CD4-positive, alpha-beta T cell (primary cell): ENCODE measurements around the gene EML2. TPM values are rescaled to one million over a fixed set of nuclear protein-coding genes. Genes with fewer than 3 reads are reported as not detected.

Source experiments
- ATAC-seq: fragments of 200-7000 bp; cut with Tn5 transposase; one replicate; pipeline ENCODE4 v1.10.0; 2022; ENCODE audit warnings: mild to moderate bottlenecking; ENCODE audit not compliant: poor library complexity
- CTCF ChIA-PET: fragments of 350-600 bp; sonication (Branson Sonifier 250); formaldehyde crosslinking; loops from one replicate; lab custom pipeline; 2021; ENCODE audit warnings: antibody characterized with exemption, inconsistent platforms; lab: Charles Lee
- POLR2A ChIA-PET: fragments of 350-600 bp; sonication (Branson Sonifier 250); formaldehyde crosslinking; loops from one replicate; lab custom pipeline; 2021; ENCODE audit warnings: antibody characterized with exemption, inconsistent platforms; lab: Charles Lee
- DNase-seq, 14 experiments: peaks; one replicate each; pipeline ENCODE4 v3.0.0-alpha.2; 2013 to 2020; ENCODE audit warnings: mixed read lengths in 2 of 14
- H3K27ac ChIP-seq, 2 donors: one replicate each; pipeline versions ENCODE4 v1.5.1 to v1.7.0; 2013; ENCODE audit warnings: low read length in 2 of 2, low read depth in 1 of 2, mild to moderate bottlenecking in 1 of 2
- H3K27me3 ChIP-seq, 2 experiments: 1 replicate in 1 of 2; 2 replicates in 1 of 2; pipeline versions ENCODE4 v1.6.1 to v1.7.0; 2013; ENCODE audit warnings: low read length in 2 of 2, control low read depth in 1 of 2, mild to moderate bottlenecking in 1 of 2, moderate library complexity in 1 of 2; ENCODE audit not compliant: insufficient read depth in 2 of 2, control insufficient read depth in 1 of 2
- H3K36me3 ChIP-seq: one replicate; pipeline ENCODE4 v1.6.1; 2013; ENCODE audit warnings: low read length, control low read depth; ENCODE audit not compliant: insufficient read depth
- H3K4me1 ChIP-seq: one replicate; pipeline ENCODE4 v1.6.1; 2013; ENCODE audit warnings: low read length, control low read depth; ENCODE audit not compliant: insufficient read depth
- H3K4me3 ChIP-seq: one replicate; pipeline ENCODE4 v1.5.1; 2013; ENCODE audit warnings: mild to moderate bottlenecking, low read length, moderate library complexity
- H3K9me3 ChIP-seq, 2 experiments: 1 replicate in 1 of 2; 2 replicates in 1 of 2; pipeline versions ENCODE4 v1.6.1 to v1.7.0; 2013; ENCODE audit warnings: low read length in 2 of 2, mild to moderate bottlenecking in 2 of 2, control low read depth in 1 of 2, moderate library complexity in 1 of 2; ENCODE audit not compliant: control insufficient read depth in 1 of 2, insufficient read depth in 1 of 2
- H3K27ac Mint-ChIP-seq: one replicate; pipeline ENCODE4 v1.8.0; 2020; ENCODE audit warnings: mixed read lengths
- H3K27me3 Mint-ChIP-seq: one replicate; pipeline ENCODE4 v1.8.0; 2021; ENCODE audit warnings: mixed read lengths
- H3K36me3 Mint-ChIP-seq: one replicate; pipeline ENCODE4 v1.8.0; 2021; ENCODE audit warnings: low read depth, mixed read lengths
- H3K4me1 Mint-ChIP-seq: one replicate; pipeline ENCODE4 v1.8.0; 2021; ENCODE audit warnings: low read depth, mixed read lengths
- H3K4me3 Mint-ChIP-seq: one replicate; pipeline ENCODE4 v1.8.0; 2020; ENCODE audit warnings: mild to moderate bottlenecking, mixed read lengths
- H3K9me3 Mint-ChIP-seq: one replicate; pipeline ENCODE4 v1.8.0; 2020; ENCODE audit warnings: mixed read lengths
- CTCF ChIP-seq: fragments of 200-600 bp; IDR thresholded peaks from one replicate; pipeline ENCODE4 v1.8.0; 2022; ENCODE audit warnings: antibody characterized with exemption, mild to moderate bottlenecking
- intact Hi-C, 2 experiments: fragments of 100-400 bp; cut with DNase I in 1 of 2; cut with micrococcal nuclease in 1 of 2; formaldehyde crosslinking; loops; one replicate each; pipeline versions ENCODE4 v1.15.1 to v1.9.0; 2023 to 2025; cut with DNase I, micrococcal nuclease
- total RNA-seq, 174 experiments: library from RNA in 2 of 174; stranded (reverse) in 2 of 174; gene quantifications; one replicate each; pipeline ENCODE4 v1.2.3 and lab custom pipeline; 2021 to 2026

The EML2 gene
- total RNA-seq, 2 experiments from 2014 or later, result 29.2 to 30.4 TPM

- peaks cover 44% of the 10 kb centered on the region for H3K4me1 Mint-ChIP-seq
- Histone ChIP-seq H3K4me1 (peaks cover 51% of the 10 kb centered on the region), H3K27me3 (no peaks in the 10 kb centered on the region), H3K9me3 (no peaks in the 10 kb centered on the region), H3K4me3 (peak overlapping the region; percentile 51), H3K36me3 (no peaks in the 10 kb centered on the region), H3K27ac (no peak overlapping the region)
- no peaks in the 10 kb centered on the region for H3K36me3 Mint-ChIP-seq
- no peaks in the 10 kb centered on the region for H3K9me3 Mint-ChIP-seq
- DNase-seq (peak; percentile 51 to 90 (median 64)), ATAC-seq (peak; percentile 65)
- ChIA-PET CTCF (interaction anchor here (0.8 to 1.9 kb wide), 4 partner anchors 36 to 206 kb away, joined by 3 to 8 read pairs (median 4); partner anchors contain the start of gene QPCTL), POLR2A (interaction anchor here (0.7 to 1.3 kb wide), 10 partner anchors 23 to 257 kb away, joined by 3 to 4 read pairs (median 4); partner anchors contain the start of genes DMWD, GIPR, GPR4 and MYPOP)
- peak overlapping the region; percentile 79 for H3K27ac Mint-ChIP-seq
- TF ChIP-seq CTCF, result no peak
- H3K27me3 Mint-ChIP-seq, result no peaks in the 10 kb centered on the region
- intact Hi-C loops, result no loop called here
- peak overlapping the region; percentile 86 for H3K4me3 Mint-ChIP-seq
These were observed 6.6 kb upstream of the EML2 start for GRCh38 chr19:45645631-45646344.

GRCh38 chr19:45645068-45645630 is 6.0 kb upstream of the EML2 start:
- peak overlapping the region; percentile 86 for H3K4me3 Mint-ChIP-seq
- Histone ChIP-seq H3K9me3 (no peaks in the 10 kb centered on the region), H3K36me3 (no peaks in the 10 kb centered on the region), H3K4me1 (peaks cover 56% of the 10 kb centered on the region), H3K27me3 (no peaks in the 10 kb centered on the region), H3K4me3 (peak overlapping the region; percentile 51), H3K27ac (no peak overlapping the region)
- intact Hi-C loops, result no loop called here
- peak overlapping the region; percentile 79 for H3K27ac Mint-ChIP-seq
- DNase-seq (no peak), ATAC-seq (no peak)
- H3K27me3 Mint-ChIP-seq, result no peaks in the 10 kb centered on the region
- TF ChIP-seq CTCF, result no peak
- ChIA-PET POLR2A (interaction anchor here (0.7 to 1.3 kb wide), 10 partner anchors 23 to 258 kb away, joined by 3 to 4 read pairs (median 4); partner anchors contain the start of genes DMWD, GIPR, GPR4 and MYPOP), CTCF (interaction anchor here (0.8 to 1.9 kb wide), 4 partner anchors 37 to 206 kb away, joined by 3 to 8 read pairs (median 4); partner anchors contain the start of gene QPCTL)
- H3K36me3 Mint-ChIP-seq, result no peaks in the 10 kb centered on the region
- no peaks in the 10 kb centered on the region for H3K9me3 Mint-ChIP-seq
- peaks cover 47% of the 10 kb centered on the region for H3K4me1 Mint-ChIP-seq

GRCh38 chr19:45643927-45644771 is 5.0 kb upstream of the EML2 start:
- ATAC-seq, result no peak
- H3K36me3 Mint-ChIP-seq, result no peaks in the 10 kb centered on the region

More at GRCh38 chr19:45643927-45644771, 5.0 kb upstream of the EML2 start:
- POLR2A ChIA-PET, result interaction anchor here (1.1 kb wide), 1 partner anchor 148 kb away, joined by 3 read pairs; the partner anchor contains the start of gene RTN2
- intact Hi-C loops, result loop anchor here (1.0 to 5.0 kb wide), 7 partner anchors 37 to 217 kb away; partner anchors contain the start of genes QPCTL (in 1 of the 2), SNRPD2 (in 1 of the 2) and VASP (in 1 of the 2)
- no peak overlapping the region for H3K27ac Mint-ChIP-seq
- Histone ChIP-seq H3K27ac (no peak overlapping the region), H3K27me3 (no peaks in the 10 kb centered on the region), H3K9me3 (no peaks in the 10 kb centered on the region), H3K4me3 (no peak overlapping the region), H3K4me1 (peaks cover 65% of the 10 kb centered on the region), H3K36me3 (no peaks in the 10 kb centered on the region)
- no peak for TF ChIP-seq CTCF
- CTCF ChIA-PET, result interaction anchor here (1.4 to 3.9 kb wide), 4 partner anchors 25 to 204 kb away, joined by 6 to 35 read pairs (median 14); partner anchors contain the start of gene GIPR
- no peaks in the 10 kb centered on the region for H3K27me3 Mint-ChIP-seq
- DNase-seq, result peak in 1 of 14 experiments; percentile 40
- H3K4me3 Mint-ChIP-seq, result peak overlapping the region; percentile 12
- peaks cover 52% of the 10 kb centered on the region for H3K4me1 Mint-ChIP-seq
- no peaks in the 10 kb centered on the region for H3K9me3 Mint-ChIP-seq
